Myocyte (in vitro differentiated cells): Measurements from ENCODE around the gene AGT. TPM values are rescaled to one million over a fixed set of nuclear protein-coding genes. Genes with fewer than 3 reads are reported as not detected.

Experiments used
- total RNA-seq: library from RNA; depleted of rRNA; stranded (reverse); fragments of >200 nt; gene quantifications from 2 replicates; pipeline ENCODE4 v1.2.3, GENCODE V29; 2014

AGT gene
- total RNA-seq, 1 donor from 2014 or later: 36.5 TPM

Other genes with a start within 250 kb of the AGT start
- 75.1 and 86.4 TPM in 2 replicates for gene COG2, start 71.6 kb downstream of the AGT start, total RNA-seq
- gene CAPN9, start 33.3 kb upstream of the AGT start, total RNA-seq: 0.05 TPM in 1 of 2 replicates, not detected in the other
- gene C1orf198, start 154.4 kb upstream of the AGT start, total RNA-seq: 100 and 168 TPM in 2 replicates